ENCODE measurements around the gene SCN1B. TPM values are rescaled to one million over a fixed set of nuclear protein-coding genes. Genes with fewer than 3 reads are reported as not detected.

Gene SCN1B
- total RNA-seq, 4 donors from 2014 or later: 0.26 to 5.9 (median 1.2) TPM; not detected in 1

GRCh38 chr19:35077411-35078223 is 47.3 kb downstream of the SCN1B start:
- no peaks in the 10 kb centered on the region for H3K4me1 ChIP-seq
- TF ChIP-seq POLR2A (IDR thresholded peaks at IDR 0.05): no peak
- TF ChIP-seq CTCF (IDR thresholded peaks at IDR 0.05): no peak
- H3K9me3 ChIP-seq: no peaks in the 10 kb centered on the region
- H3K4me3 ChIP-seq: no peak overlapping the region
- no peak overlapping the region for H3K27ac ChIP-seq
- DNase-seq: no peak
- WGBS, 2 donors: 86% methylated on average over 17 of the region's 17 CpGs
- intact Hi-C loops (cut with DNase I): no loop called here
- no peaks in the 10 kb centered on the region for H3K36me3 ChIP-seq
- no peaks in the 10 kb centered on the region for H3K27me3 ChIP-seq

GRCh38 chr19:35079826-35080225 is 49.6 kb downstream of the SCN1B start:
- intact Hi-C loops (cut with DNase I): no loop called here
- TF ChIP-seq CTCF (IDR thresholded peaks at IDR 0.05) (no peak), POLR2A (IDR thresholded peaks at IDR 0.05) (no peak)
- H3K36me3 ChIP-seq: no peaks in the 10 kb centered on the region
- H3K27ac ChIP-seq: no peak overlapping the region
- H3K9me3 ChIP-seq: no peaks in the 10 kb centered on the region
- no peak for DNase-seq
- no peaks in the 10 kb centered on the region for H3K27me3 ChIP-seq
- WGBS, 2 donors: 81% methylated on average over 5 of the region's 14 CpGs; no CpG with 5 or more reads in 1 of the 2 donors
- H3K4me3 ChIP-seq: no peak overlapping the region
- no peaks in the 10 kb centered on the region for H3K4me1 ChIP-seq

- Histone ChIP-seq H3K36me3 (no peaks in the 10 kb centered on the region), H3K27ac (no peak overlapping the region), H3K27me3 (no peaks in the 10 kb centered on the region), H3K4me3 (no peak overlapping the region), H3K4me1 (no peaks in the 10 kb centered on the region), H3K9me3 (no peaks in the 10 kb centered on the region)
- TF ChIP-seq CTCF (IDR thresholded peaks at IDR 0.05) (no peak), POLR2A (IDR thresholded peaks at IDR 0.05) (no peak)
- DNase-seq: no peak
- WGBS, 2 donors: 63 to 83% methylated on average over 2 to 9 of the region's 16 CpGs
- intact Hi-C loops (cut with DNase I): no loop called here
Observed at GRCh38 chr19:35080613-35081170, 50.4 kb downstream of the SCN1B start.

- Histone ChIP-seq H3K9me3 (no peaks in the 10 kb centered on the region), H3K27me3 (no peaks in the 10 kb centered on the region), H3K36me3 (no peaks in the 10 kb centered on the region), H3K4me3 (no peak overlapping the region), H3K4me1 (no peaks in the 10 kb centered on the region), H3K27ac (no peak overlapping the region)
- DNase-seq: no peak
- TF ChIP-seq CTCF (IDR thresholded peaks at IDR 0.05): no peak
- no peak for TF ChIP-seq POLR2A (IDR thresholded peaks at IDR 0.05)
- intact Hi-C loops (cut with DNase I): no loop called here
- 75 to 88% methylated on average over 2 to 4 of the region's 6 CpGs for WGBS, 2 donors
Observed at GRCh38 chr19:35081201-35081600, 50.9 kb downstream of the SCN1B start.

- no peak overlapping the region for H3K4me3 ChIP-seq
- H3K27ac ChIP-seq: no peak overlapping the region
- H3K4me1 ChIP-seq: no peaks in the 10 kb centered on the region
- H3K27me3 ChIP-seq: peaks cover 0 to 7% (median 0%) of the 10 kb centered on the region in 4 donors
- WGBS, 2 donors: 78% methylated on average over 6 of the region's 15 CpGs; no CpG with 5 or more reads in 1 of the 2 donors
- DNase-seq: no peak
- TF ChIP-seq POLR2A (IDR thresholded peaks at IDR 0.05): no peak
- TF ChIP-seq CTCF (IDR thresholded peaks at IDR 0.05): no peak
- H3K36me3 ChIP-seq: no peaks in the 10 kb centered on the region
- H3K9me3 ChIP-seq: no peaks in the 10 kb centered on the region
- intact Hi-C loops (cut with DNase I): no loop called here
Observed at GRCh38 chr19:35083691-35084508, 53.6 kb downstream of the SCN1B start.
